NCI-H1417 (cell line): ENCODE results near the gene MPRIP.
"Not testable (repeated sequence)": the region's sequence is repeated elsewhere in the genome, so short reads cannot be mapped to it uniquely, and the experiment has no call there.

Experiments used
- DNase-seq, 3 experiments: peaks; one replicate each; lab custom pipeline; 2025; lab: John Stamatoyannopoulos, UW

The MPRIP gene

GRCh38 chr17:17126131-17127110 lies 84.2 kb downstream of the MPRIP start:
- no peak for DNase-seq

GRCh38 chr17:17127156-17127555 lies 84.9 kb downstream of the MPRIP start:
- no peak for DNase-seq

DNA sequence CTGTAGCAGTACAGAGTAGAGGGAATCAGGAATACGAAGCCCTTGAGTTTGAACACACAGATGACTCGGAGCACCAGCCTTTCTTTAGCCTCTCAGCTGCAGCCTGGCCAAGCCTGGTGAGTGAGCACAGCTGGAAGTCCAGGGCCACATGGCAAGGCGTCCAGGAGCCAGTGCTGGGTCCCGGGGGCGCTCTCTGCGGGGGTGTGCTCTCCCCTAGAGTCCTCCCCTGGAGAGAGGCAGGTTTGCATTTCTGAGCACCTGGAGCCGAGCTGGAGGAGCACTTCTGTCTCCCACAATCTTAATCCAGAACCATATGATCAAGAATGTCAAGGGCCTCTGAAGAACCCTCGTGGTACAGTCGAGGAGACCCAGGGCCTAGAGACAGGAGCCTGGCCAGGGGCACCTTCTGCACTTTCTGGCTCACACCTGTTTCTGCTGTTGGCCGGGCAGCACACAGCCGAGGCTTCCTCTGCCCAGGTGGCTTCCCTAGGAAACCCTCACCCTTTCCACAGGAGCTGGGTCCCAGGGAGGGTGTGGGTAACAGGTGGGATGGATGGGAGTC lies 85.6 kb downstream of the MPRIP start:
- no peak for DNase-seq

- DNase-seq: no peak
These were observed 86.3 kb downstream of the MPRIP start for GRCh38 chr17:17128476-17129075.

DNA sequence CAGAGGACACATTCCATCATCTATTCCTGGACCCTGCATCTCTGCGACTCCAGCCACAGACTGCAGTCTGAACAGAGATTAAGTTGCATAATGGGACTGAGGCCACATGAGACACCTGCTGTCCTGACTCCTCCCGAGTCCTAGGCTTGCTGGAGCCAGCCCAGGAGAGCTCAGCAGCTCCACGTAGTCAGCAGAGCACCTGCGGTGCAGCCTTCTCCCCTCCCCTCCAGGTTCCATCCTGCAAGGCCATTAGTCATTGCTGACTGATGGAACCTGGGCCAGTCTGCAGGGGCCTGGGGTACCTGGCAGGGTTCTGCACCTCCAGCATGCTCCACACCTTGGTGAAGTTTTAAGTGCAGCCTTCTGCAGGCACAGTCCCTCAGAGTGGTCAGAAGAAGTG lies 87.2 kb downstream of the MPRIP start:
- DNase-seq: peak; percentile 36 to 60 (median 59)

GRCh38 chr17:17130077-17130844 lies 88.0 kb downstream of the MPRIP start:
- no peak for DNase-seq

DNA sequence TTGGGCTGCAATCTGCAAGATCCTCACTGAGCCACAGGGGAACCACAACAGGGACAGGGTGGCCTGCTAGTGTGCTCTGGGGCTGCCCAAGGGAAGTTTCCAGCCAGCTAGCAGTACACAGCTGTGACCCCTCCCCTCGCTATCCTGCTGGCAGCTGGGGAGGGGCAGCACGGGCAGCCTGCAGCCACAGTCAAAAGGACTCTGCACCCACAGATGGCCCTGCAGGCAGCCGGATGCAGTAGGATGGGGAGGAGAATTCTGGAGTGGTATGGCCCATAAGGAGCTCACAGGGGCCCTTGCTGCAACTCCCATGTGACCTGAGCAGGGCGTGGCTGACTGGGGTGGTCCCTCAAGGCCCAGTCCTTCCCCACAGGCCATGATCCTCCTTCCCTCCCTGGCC lies 89.6 kb downstream of the MPRIP start:
- no peak for DNase-seq

- DNase-seq: no peak
These were observed 90.5 kb downstream of the MPRIP start for GRCh38 chr17:17132746-17133145.

- no peak for DNase-seq
These were observed 92.0 kb downstream of the MPRIP start for GRCh38 chr17:17134051-17134956.

DNA sequence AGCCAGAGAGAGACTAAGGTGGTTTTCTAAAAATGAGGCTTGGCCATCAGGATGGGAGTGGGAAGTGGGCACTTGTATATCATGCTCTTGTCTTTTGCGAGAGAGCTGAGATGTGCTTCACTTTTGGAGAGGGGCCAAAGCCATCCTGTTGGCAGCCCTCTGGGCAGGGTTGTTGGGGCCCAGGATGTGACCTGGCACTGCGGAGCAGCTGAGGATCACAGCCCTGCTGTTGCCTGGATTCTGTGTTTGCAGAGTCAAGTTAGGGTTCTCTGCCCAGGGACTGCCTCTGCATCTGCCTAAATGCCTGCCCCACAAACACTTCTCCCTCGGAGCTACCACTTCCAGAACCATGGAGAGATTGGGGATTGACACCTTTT lies 92.7 kb downstream of the MPRIP start:
- peak in 1 of 3 experiments; percentile 22 for DNase-seq

GRCh38 chr17:17136221-17136620 lies 94.0 kb downstream of the MPRIP start:
- not testable (repeated sequence) for DNase-seq

DNA sequence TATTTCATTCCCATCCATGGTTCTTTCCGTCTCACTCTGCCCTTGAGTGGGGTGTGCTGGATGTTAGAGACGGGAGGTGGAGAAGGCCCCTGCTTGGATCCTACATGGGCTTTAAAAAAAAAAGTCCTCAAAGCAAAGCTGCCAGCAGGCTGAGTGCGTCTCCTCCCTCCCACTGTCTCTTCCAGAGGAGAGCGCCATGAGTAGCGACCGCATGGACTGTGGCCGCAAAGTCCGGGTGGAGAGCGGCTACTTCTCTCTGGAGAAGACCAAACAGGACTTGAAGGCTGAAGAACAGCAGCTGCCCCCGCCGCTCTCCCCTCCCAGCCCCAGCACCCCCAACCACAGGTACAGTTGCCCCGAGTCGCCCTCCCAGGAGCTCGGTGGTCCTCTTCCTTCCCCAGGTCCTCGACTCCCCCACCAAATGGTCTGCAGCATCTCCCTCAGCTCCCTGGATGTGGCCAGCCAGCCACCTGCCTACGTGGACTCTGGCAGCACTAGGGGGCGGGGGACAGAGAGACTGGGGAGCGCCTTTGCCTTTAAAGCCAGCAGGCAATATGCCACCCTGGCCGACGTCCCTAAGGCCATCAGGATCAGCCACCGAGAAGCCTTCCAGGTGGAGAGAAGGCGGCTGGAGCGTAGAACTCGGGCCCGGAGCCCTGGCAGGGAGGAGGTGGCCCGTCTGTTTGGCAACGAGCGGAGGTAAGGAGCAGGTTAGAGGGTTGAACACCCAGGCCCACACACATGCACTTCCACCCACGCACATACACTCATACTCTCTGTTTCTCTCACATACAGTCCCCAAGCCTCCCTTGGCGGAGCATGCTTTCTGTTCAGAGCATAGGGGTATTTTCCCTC lies 95.7 kb downstream of the MPRIP start:
- DNase-seq: no peak

- peak; percentile 23 to 61 (median 46) for DNase-seq
These were observed 97.8 kb downstream of the MPRIP start for GRCh38 chr17:17139972-17140589.

DNA sequence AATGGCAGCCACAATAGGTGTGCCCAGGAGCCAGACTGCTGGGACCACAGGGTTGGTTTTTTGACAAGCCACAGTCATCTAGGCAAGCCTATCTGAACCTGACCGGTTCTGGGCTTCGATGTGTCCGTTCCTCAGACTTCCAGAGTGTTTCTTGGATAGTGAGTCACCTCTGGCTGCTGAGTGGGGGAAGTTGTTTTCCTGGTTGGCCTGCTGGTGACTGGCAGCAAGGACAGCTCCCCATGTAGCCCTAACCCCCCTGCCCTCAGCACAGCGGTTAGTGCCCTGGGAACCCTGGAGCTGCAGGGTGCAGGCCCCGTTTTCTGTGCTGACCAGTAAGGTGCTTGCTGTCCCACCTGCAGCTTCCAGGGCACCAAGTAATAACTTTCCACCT lies 98.3 kb downstream of the MPRIP start:
- DNase-seq: no peak

DNA sequence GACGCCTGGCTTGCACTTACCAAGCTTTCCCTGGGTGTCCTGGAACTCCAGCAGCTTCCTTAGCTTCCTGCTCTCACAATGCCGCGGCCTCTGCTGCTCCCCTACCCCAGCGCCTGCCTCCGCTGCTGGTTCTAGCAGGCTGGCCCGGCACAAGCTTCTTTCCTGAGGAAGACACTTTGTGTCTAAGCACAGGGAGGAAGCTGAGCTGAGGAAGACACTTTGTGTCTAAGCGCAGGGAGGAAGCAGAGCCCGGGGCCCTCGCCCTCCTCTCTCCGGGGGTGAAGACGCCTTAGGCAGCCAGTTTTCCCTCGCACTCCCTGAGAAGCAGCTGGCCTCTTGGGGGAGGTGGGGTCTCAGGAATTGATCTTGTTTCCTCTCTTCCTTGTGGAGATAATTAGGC lies 99.0 kb downstream of the MPRIP start:
- DNase-seq: no peak

DNA sequence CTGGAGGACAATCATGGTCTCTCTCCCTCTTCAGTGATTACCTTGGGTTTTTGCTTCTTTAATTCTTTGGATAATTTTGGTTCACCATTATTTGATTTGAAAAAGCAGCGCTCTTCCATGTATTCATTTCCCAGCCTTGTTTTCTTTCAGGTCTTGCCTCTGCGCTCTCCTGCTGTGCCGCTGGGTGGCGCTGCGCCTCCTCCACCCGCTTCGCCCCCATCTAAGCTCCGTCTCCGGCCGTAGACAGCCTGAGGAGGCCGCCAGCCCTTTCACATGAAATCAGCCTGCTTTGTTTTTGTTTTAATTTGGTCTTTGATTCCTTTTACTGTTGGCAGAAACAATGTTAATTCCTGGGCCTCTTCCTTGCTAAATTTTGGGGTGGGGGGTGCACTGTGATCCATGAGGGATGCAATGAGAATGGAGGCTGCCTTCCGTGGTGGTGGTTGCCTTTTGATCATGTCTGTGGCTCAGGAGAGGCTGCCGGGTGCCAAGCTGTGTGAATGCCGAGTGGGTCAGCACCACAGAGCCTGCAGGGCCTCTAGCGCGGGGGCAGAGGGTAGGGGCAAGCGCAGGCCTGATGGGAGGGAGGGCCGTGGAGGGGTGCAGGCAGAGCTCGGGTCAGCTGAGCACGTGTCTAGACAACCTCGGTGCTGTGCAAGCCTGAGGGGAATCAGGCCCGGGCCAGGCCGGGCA lies 99.7 kb downstream of the MPRIP start:
- no peak for DNase-seq

DNA sequence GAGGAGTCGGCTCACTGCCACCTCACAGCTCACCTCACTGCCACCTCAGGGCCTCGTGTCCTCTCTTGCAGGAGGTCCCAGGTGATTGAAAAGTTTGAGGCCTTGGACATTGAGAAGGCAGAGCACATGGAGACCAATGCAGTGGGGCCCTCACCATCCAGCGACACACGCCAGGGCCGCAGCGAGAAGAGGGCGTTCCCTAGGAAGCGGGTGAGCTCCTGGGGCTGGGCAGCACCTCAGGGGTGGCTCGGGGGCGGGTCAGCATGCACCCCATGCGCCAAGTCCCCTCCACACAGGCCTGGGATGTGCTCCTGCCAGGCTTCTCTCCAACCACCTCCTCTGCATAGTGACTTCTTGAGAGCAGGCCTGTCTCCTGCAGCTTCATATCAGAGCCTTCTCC lies 100.3 kb downstream of the MPRIP start:
- DNase-seq: no peak

DNA sequence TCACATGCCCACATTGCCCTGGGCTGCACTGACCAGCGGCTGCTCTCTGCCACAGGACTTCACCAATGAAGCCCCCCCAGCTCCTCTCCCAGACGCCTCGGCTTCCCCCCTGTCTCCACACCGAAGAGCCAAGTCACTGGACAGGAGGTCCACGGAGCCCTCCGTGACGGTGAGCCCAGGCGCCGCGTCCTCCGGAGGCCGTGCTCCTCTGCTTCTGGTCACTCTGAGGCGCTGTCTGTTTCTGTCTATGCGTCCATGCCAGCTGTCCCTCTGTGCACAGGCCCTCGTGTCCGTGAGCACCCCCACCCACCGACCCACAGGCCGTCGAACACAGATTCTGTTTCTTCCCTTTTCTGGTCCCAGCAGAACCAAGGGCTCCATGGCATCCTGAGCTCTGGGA lies 101.2 kb downstream of the MPRIP start:
- no peak for DNase-seq

GRCh38 chr17:17144061-17144460 lies 101.8 kb downstream of the MPRIP start:
- DNase-seq: no peak
